Measurements from ENCODE around the gene EP400. TPM values are rescaled to one million over a fixed set of nuclear protein-coding genes. Genes with fewer than 3 reads are reported as not detected.

Gene EP400
- total and polyA plus RNA-seq, 2 of the 8 experiments (the other 6 are each of a cell fraction or from before 2014, with no cell fraction given): 13.1 to 69.7 TPM

DNA sequence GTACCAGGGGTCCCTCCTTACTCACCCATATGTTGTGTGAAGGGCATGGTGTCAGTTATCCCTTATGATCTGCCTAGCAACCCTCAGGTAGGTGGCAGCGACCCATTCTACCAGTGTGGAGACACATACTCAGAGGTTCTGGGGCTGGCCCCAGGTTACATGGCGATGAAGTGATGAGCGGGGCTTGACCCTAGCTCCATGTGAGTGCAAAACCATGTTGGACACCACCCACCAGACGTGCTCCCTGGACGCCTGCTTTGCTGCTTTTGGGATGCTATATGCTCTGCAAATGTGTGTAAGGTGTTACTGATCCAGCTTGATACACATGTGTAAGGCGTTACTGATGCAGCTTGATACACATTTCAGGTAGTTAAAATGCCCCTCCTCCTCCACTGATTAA lies 33.3 kb downstream of the EP400 start (continued):
- TF ChIP-seq, protein P1, sequence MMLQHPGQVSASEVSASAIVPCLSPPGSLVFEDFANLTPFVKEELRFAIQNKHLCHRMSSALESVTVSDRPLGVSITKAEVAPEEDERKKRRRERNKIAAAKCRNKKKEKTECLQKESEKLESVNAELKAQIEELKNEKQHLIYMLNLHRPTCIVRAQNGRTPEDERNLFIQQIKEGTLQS (IDR thresholded peaks at IDR 0.05; ENCODE audit: insufficient read depth, low read depth, low read length): no peak

Data from H1 (cell line).